Stimulated activated CD4-positive, alpha-beta T cell treated with anti-CD3 and anti-CD28 coated beads, Interleukin-2, amount 100 ng/mL, for 48 hours (primary cell): ENCODE measurements around the gene ZNF385A.
A peak's percentile ranks its signal among the peaks of the same experiment; 100 is the strongest.
"Not testable (repeated sequence)": the region's sequence is repeated elsewhere in the genome, so short reads cannot be mapped to it uniquely, and the experiment has no call there.

Experiments used
- DNase-seq, 2 donors: peaks; one replicate each; pipeline ENCODE4 v3.0.0-alpha.2; 2020

ZNF385A gene

GRCh38 chr12:54352891-54353874 lies 31.4 kb downstream of the ZNF385A start:
- no peak for DNase-seq

GRCh38 chr12:54352022-54352531 lies 32.5 kb downstream of the ZNF385A start:
- peak in 1 of 2 donors; percentile 24 for DNase-seq

DNA sequence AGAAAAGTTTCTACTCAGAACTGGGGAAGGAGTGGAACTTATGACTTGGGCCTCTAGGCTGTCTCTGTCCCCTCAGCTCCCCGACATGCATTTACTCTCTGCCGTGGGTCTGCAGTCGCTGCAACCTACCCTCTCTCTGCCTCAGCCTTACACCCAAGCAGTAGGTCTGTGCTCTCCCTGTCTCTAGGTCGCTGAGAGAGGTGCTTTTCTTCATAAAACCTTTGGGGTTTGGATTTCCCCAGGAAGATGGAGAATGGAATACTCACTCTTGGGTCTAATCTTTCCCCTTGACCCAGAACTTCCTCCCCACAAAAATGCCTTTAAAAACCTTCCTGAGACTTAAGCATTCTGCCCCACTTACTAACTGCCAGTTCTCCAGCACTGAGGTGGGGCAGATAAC lies 33.2 kb downstream of the ZNF385A start:
- DNase-seq, result no peak

- DNase-seq, result no peak
Measured at GRCh38 chr12:54350743-54351142, 33.8 kb downstream of the ZNF385A start.

GRCh38 chr12:54349679-54350078 lies 34.9 kb downstream of the ZNF385A start:
- no peak for DNase-seq

DNA sequence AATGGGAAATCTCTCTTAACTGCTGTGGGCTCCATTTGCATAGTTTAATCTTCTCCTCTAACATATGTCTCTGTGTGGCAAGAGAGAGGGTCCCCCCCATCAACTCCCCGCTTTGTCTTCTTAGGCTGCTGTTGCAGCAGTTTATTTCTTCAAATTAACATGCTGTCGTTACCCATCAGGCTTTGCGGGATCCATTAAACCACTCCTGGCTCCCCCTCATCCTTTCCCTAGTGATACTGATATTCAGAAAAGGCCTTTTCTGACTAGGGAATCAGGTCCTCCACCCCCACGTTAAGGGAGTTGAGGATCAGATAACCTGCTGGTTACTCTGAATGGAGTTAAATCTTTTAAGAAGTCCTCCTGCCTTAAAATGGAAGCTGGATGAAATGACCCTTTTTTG lies 35.5 kb downstream of the ZNF385A start:
- DNase-seq, result no peak

GRCh38 chr12:54341378-54342300 lies 42.9 kb downstream of the ZNF385A start:
- no peak for DNase-seq

DNA sequence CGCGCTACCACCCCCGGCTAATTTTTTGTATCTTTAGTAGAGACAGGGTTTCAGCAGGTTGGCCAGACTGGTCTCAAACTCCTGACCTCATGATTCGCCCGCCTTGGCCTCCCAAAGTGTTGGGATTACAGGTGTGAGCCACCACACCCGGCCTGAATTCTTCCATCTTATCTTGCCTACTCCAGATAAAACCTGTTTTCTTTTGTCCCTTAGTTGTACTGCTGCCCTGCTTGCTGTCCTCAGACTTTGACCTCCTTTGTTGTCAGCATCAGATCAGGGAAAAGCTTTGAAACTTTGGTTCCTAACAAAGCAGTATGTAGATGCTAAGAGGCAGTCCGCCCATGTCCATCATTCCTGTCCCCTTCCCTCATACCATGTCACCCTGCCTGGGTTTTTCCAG lies 43.7 kb downstream of the ZNF385A start:
- no peak for DNase-seq

- no peak for DNase-seq
Measured at GRCh38 chr12:54338698-54339296, 45.7 kb downstream of the ZNF385A start.

GRCh38 chr12:54337854-54338650 lies 46.5 kb downstream of the ZNF385A start:
- no peak for DNase-seq

- DNase-seq, result no peak
Measured at GRCh38 chr12:54337280-54337842, 47.2 kb downstream of the ZNF385A start.

- no peak for DNase-seq
Measured at GRCh38 chr12:54333420-54334034, 51.0 kb downstream of the ZNF385A start.

DNA sequence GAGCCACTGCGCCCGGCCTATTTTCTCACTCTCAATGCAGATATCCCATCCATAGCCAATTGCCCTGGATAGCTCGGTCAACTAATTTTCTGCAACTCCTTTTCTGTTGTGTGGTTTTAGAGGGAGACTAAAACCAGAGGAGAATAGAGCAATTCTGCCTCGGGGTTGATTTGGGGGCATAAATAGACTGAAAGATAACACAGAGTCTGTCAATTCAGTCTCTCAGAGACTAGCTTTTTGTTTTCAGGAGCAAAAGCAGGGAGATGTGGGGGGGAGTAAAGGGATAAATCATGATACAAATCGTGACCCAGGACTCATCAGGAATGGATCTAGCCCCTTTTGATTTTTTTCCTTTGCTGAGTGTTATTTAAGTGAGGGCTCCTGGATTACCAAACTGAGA lies 53.1 kb downstream of the ZNF385A start:
- DNase-seq, result no peak

DNA sequence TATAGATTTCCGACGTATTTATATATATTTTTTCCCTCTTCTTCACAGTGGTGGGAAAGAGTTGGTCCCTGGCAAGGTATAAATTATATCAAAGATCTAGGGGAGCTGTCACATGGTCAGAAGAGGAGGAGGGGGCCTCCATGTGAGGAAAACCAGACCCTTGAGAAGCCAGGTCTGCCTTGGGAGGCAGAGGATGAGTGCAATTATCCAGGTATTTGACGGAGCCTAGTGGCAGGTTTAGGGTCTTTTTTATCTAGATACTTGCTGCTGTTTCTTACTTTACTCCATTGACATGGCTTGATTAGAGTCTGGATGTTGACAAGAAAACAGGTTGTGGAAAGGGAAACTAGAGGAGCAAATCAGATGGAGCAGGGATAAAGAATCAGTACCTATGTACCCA lies 54.1 kb downstream of the ZNF385A start:
- DNase-seq, result no peak

GRCh38 chr12:54329759-54330158 lies 54.8 kb downstream of the ZNF385A start:
- no peak for DNase-seq

DNA sequence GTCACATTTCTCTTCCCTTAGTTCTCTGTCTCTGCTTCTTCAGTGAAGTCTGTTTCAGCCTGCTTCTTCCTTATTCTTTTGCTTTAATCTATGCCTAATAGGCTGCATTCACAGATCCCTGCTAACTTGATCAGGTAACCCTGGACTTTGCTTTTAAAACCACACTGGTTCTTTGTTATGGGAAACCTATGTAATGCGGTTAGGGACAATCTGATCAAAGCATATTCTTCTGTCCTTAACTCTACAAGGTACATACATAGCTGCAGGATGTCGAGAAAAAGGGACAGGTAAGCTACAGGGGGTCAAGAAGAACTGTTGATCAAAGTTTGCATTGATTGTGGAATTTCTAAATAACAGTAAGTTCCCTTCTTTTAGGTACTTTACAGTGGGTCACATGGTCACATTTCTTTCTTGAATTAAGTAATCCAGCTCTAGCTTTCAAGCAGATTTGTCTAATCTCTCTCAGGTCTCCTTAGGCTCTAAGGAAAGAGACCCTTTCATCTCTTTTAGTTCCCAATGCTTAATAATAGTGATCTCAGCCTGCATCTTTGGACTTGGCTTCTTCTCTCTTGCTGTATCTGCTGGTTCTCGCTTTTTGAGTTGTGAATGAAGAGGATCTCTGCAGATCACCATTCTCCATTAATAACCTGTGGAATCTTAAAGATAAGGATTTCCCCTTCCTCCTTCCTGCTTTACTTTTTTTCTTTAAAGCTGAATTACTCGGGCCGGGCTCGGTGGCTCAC lies 55.8 kb downstream of the ZNF385A start:
- DNase-seq, result no peak

DNA sequence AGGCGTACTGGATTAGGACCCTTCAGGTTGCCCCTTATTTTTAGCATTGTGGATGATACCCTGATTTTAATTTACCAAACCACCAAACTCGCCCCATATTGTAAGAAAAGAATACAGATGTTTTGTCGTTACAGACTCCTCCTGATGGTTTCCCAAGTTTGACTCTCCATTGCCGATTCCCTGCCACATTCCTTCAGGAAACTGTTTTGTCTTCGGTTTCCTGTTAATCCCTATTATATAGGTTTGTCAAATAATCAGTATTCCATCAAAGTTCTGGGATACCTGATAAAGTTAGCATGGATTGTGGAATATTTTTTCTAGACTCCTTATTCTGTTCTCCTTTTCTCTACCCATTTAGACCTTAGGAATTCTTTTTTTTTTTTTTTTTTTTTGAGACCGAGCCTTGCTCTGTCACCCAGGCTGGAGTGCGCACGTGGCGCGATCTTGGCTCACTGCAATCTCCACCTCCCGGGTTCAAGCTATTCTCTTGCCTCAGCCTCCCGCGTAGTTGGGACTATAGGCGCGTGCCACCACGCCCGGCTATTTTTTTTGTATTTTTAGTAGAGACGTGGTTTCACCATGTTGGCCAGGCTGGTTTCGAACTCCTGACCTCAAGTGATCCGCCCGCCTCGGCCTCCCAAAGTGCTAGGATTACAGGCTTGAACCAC lies 59.0 kb downstream of the ZNF385A start:
- DNase-seq, result not testable (repeated sequence)

- peak; percentile 87 for DNase-seq
Measured at GRCh38 chr12:54324617-54325441, 59.7 kb downstream of the ZNF385A start, which contains the start of gene COPZ1. Gene COPZ1, plus strand, starts transcription at chr12:54325131. Its CDS starts 33 bp downstream, at chr12:54325164.

GRCh38 chr12:54321363-54321762 lies 63.2 kb downstream of the ZNF385A start:
- no peak for DNase-seq
